HL-60/S4 treated with phorbol 12-myristate 13-acetate at 8.2 ng/mL for 4 days and 3 days (cell line): Measurements from ENCODE around the gene SRRT.

Experiments used
- in situ Hi-C: fragments of 300-500 bp; cut with MboI; formaldehyde crosslinking; loops from 2 replicates; pipeline ENCODE4 v1.15.0; 2022; ENCODE audit warnings: low sequenced_read_pairs

The SRRT gene

GRCh38 chr7:100874577-100875355 is at the start of gene SRRT:
Gene SRRT, plus strand, starts transcription at chr7:100875103. Its CDS starts 488 bp downstream, at chr7:100875591.
- in situ Hi-C loops = loop anchor here (25.0 kb wide), 1 partner anchor 413 kb away; no protein-coding TSS in a partner anchor

GRCh38 chr7:100825215-100825671 is 49.7 kb upstream of the SRRT start:
- in situ Hi-C loops = no loop called here

GRCh38 chr7:100825751-100826513 is 49.0 kb upstream of the SRRT start:
- in situ Hi-C loops = no loop called here

- in situ Hi-C loops = no loop called here
These were observed 48.2 kb upstream of the SRRT start for GRCh38 chr7:100826514-100827329.

- in situ Hi-C loops = no loop called here
These were observed 47.3 kb upstream of the SRRT start, which contains the start of gene EPHB4 for GRCh38 chr7:100827330-100828226. Gene EPHB4, minus strand, starts transcription at chr7:100827523. Its CDS starts 493 bp downstream, at chr7:100827030.

GRCh38 chr7:100829150-100829716 is 45.7 kb upstream of the SRRT start:
- in situ Hi-C loops = no loop called here

GRCh38 chr7:100830396-100830795 is 44.5 kb upstream of the SRRT start:
- in situ Hi-C loops = no loop called here

- in situ Hi-C loops = no loop called here
These were observed 42.6 kb upstream of the SRRT start for GRCh38 chr7:100832281-100832633.

- in situ Hi-C loops = no loop called here
These were observed 38.7 kb upstream of the SRRT start for GRCh38 chr7:100835903-100836811.

GRCh38 chr7:100836812-100837098 is 38.1 kb upstream of the SRRT start:
- in situ Hi-C loops = no loop called here

- in situ Hi-C loops = no loop called here
These were observed 37.6 kb upstream of the SRRT start for GRCh38 chr7:100837099-100837836.

- in situ Hi-C loops = no loop called here
These were observed 35.5 kb upstream of the SRRT start for GRCh38 chr7:100839361-100839760.

- in situ Hi-C loops = no loop called here
These were observed 34.3 kb upstream of the SRRT start for GRCh38 chr7:100840470-100841100.

GRCh38 chr7:100847360-100847759 is 27.5 kb upstream of the SRRT start:
- in situ Hi-C loops = no loop called here

- in situ Hi-C loops = no loop called here
These were observed 22.6 kb upstream of the SRRT start, which contains the start of gene SLC12A9 for GRCh38 chr7:100852048-100852872. Gene SLC12A9, plus strand, starts transcription at chr7:100852713. Its CDS starts 1,485 bp downstream, at chr7:100854198.

GRCh38 chr7:100854146-100854895 is 20.6 kb upstream of the SRRT start:
- in situ Hi-C loops = no loop called here
